ENCODE data around the gene ACBD4. TPM values are rescaled to one million over a fixed set of nuclear protein-coding genes. Genes with fewer than 3 reads are reported as not detected.

ACBD4 gene
- total RNA-seq, 1 experiment from 2014 or later, result 0.89 TPM

DNA sequence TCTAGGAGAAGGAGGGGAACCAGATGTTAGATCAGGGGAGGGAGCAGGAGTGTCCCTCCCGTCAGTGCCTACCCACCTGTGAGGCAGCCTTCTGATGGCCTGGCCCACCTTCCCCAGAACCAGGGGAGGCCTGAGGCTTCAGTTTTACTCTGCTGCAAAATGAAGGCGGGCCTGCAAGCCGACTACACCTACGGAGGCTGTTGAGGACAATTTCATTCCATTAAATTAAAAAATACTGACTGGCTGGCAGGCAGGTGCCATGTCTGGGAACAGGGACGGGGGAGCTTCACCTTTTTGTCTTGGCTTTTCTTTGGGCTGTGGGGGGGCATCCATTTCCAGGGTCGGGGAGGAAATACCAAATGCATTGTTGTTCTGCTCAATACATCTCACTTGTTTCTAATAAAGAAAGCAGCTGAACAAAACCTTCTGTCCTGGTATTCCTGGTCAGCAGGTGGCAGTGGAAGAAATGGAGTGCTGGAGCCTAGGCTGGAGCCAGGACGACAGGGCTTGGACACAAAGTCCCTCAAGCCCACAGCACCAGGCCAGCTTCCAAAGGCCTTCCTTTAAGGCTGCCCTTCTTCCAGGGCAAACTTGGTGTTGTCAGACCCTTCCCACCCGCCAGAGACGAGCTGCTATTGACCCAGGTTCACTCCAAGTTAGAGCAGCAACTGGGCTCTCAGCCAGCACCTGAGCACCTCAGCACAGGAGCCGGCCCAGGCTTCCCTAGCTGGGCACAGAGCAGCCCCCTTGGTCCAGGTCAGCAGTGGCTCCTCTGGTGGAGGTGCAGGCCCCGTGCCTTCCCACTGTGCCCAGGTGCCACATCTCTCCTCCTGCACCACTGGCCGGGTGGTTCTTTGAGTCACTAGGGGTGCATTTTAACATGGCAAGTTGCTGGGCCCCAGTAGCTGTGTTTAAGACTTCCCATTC, 26.6 kb upstream of the ACBD4 start:
- H3K27me3 ChIP-seq (replicated peaks), result no peaks in the 10 kb centered on the region
- peaks cover 74% of the 10 kb centered on the region for H3K36me3 ChIP-seq
- no peaks in the 10 kb centered on the region for H3K4me1 ChIP-seq (replicated peaks)
- no peaks in the 10 kb centered on the region for H3K9me3 ChIP-seq (replicated peaks)
- no peak overlapping the region for H3K4me3 ChIP-seq
- no peak overlapping the region for H3K27ac ChIP-seq
- no peak for DNase-seq (ENCODE audit: low read depth in 1 of 2, low spot score in 2 of 2)

GRCh38 chr17:45110676-45111611, 24.5 kb upstream of the ACBD4 start:
- Histone ChIP-seq H3K36me3 (peaks cover 56% of the 10 kb centered on the region), H3K4me3 (no peak overlapping the region), H3K27me3 (replicated peaks) (no peaks in the 10 kb centered on the region), H3K27ac (no peak overlapping the region), H3K9me3 (replicated peaks) (no peaks in the 10 kb centered on the region), H3K4me1 (replicated peaks) (no peaks in the 10 kb centered on the region)
- DNase-seq (ENCODE audit: low read depth in 1 of 2, low spot score in 2 of 2), result peak in 1 of 2 experiments; percentile 43

GRCh38 chr17:45111850-45112249, 23.6 kb upstream of the ACBD4 start:
- Histone ChIP-seq H3K36me3 (peaks cover 47% of the 10 kb centered on the region), H3K27me3 (replicated peaks) (no peaks in the 10 kb centered on the region), H3K9me3 (replicated peaks) (no peaks in the 10 kb centered on the region), H3K4me3 (no peak overlapping the region), H3K4me1 (replicated peaks) (no peaks in the 10 kb centered on the region), H3K27ac (no peak overlapping the region)
- DNase-seq (ENCODE audit: low read depth in 1 of 2, low spot score in 2 of 2), result no peak

DNA sequence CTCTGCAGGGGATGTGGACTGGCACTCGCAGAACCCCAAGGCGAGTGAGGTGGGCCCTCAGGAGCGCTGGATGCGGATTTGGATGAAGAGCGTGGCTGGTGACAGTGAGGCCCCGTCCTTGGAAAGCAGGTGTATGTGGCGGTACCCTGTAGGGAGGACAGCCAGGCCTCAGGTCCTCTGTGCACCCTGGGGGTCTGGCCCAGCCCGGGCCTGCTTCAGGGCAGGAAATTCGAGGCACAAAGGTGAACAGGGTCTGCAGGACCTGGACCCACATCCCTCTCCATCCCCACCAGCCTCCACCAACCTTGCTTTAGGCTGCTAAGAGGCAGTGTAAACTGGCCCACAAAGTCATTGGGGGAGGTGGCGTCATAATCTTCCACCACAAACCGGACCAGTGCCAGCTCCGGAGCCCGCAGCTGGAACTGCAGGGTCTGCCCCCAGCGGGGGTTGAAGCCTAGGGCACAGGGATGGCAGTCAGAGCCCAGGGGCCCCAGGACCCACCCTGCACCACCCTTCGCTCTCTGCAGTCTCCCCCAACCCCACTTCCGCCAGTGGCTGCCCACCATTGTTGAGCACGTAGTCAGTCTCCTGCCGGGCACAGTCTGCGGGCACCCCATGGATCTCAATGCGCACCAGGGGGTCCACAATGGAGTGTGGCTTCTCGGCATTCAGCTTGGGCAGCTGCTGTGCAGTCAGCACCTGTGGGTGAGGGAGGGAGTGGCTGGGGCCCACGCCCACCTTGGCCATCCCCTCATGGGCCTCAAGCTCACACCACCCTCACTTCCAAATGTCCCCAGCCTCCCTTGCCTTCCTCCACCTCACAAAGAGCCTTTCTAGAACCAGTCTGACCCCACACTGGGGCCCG, 22.7 kb upstream of the ACBD4 start:
- peak in 1 of 2 experiments; percentile 45 for DNase-seq (ENCODE audit: low read depth in 1 of 2, low spot score in 2 of 2)
- no peak overlapping the region for H3K27ac ChIP-seq

DNA sequence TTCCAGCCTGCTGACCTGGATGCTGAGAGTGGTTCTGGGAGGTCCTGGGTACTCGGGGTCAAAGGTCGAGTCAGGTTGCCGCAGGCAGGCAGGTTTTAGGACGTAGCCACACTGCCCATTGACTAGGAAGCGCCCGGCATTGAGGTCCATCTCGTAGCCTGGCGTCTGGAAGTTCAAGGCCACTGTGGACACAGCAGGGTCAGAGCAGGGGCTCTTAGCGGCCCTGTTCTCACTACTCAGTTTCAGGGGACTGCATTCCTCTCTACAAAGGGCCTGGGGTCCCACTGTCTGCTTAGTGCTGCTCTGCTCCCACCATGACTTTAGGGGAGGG, 22.1 kb upstream of the ACBD4 start:
- no peaks in the 10 kb centered on the region for H3K4me1 ChIP-seq (replicated peaks)
- peaks cover 41% of the 10 kb centered on the region for H3K36me3 ChIP-seq

More for the DNA sequence above, 22.7 kb upstream of the ACBD4 start:
- Histone ChIP-seq H3K27me3 (replicated peaks) (no peaks in the 10 kb centered on the region), H3K36me3 (peaks cover 41% of the 10 kb centered on the region), H3K4me3 (no peak overlapping the region), H3K4me1 (replicated peaks) (no peaks in the 10 kb centered on the region), H3K9me3 (replicated peaks) (no peaks in the 10 kb centered on the region)

DNA sequence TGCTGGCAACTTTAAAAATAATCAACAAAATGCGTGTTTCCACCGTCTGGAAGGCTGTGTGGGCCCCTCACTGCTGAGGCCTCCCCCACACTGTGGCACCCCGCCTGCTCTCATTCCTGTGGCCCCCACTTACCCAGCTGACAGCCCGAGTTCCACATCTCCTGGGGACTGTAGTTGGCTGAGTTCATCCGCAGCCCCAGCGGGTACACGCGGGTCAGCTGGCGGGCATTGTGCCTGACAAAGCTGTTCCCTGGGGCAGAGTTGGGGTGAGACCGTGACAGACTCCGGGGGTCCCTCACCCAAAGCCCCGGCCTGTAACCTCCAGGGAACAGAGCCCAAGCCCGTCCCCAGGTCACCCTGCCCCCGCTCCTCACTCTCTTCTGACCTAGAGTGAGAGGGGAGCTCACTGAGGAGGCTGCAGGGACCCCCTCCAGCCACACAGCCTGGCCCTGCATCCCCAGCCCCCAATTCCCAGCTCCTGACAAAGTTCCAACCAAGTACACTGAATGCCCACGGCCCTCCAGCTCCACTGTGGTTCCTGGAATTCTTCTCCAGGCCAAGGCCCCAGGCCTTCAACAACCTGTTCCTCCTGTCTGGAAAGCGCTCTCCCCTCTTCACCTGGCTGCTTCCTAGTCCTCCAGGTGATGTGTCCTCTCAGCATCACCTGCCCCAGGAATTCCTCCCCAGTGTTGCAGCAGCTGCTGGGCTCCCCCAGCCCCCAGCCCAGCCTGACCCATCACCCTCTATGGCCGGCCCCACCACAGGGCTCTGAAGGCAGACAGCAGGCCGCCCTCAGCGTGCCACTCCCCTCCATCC, 21.2 kb upstream of the ACBD4 start:
- H3K9me3 ChIP-seq (replicated peaks), result no peaks in the 10 kb centered on the region
- no peak overlapping the region for H3K27ac ChIP-seq
- H3K36me3 ChIP-seq, result peaks cover 39% of the 10 kb centered on the region
- H3K27me3 ChIP-seq (replicated peaks), result no peaks in the 10 kb centered on the region
- no peak overlapping the region for H3K4me3 ChIP-seq
- no peaks in the 10 kb centered on the region for H3K4me1 ChIP-seq (replicated peaks)
- peak in 1 of 2 experiments; percentile 46 for DNase-seq (ENCODE audit: low read depth in 1 of 2, low spot score in 2 of 2)

More for the DNA sequence above, 22.1 kb upstream of the ACBD4 start:
- Histone ChIP-seq H3K9me3 (replicated peaks) (no peaks in the 10 kb centered on the region), H3K27me3 (replicated peaks) (no peaks in the 10 kb centered on the region), H3K27ac (no peak overlapping the region), H3K4me3 (no peak overlapping the region)
- peak in 1 of 2 experiments; percentile 43 for DNase-seq (ENCODE audit: low read depth in 1 of 2, low spot score in 2 of 2)

DNA sequence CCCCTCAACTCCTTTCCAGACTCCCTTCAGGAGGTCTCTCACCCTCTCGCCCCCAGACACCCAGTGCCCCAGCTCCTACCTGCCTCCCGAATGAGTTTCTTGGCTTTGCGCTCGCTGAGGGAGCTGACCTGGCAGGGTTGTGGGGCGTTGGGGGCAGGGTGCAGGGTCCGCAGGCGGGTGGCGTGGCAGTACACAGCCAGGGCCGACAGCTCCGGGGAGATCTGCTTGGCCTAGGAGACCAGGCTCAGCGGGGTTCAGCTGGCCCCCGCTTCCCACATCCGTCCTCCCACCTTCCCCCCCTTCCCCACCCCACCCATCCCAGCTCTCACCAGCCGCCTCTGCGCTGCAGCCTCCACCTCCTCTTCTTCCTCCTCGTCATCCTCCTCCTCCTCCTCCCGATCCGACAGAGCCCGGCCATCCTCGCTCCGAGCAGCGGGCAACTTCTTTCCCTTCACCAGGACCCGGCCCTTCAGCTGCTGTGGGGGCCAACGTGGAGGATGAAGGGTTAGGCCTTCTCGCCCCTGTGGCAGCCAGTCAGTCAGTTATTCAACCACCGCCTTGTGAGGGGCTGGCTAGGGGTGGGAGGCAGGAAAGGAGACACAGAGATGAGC, 20.4 kb upstream of the ACBD4 start:
- no peak overlapping the region for H3K27ac ChIP-seq
- no peak for DNase-seq (ENCODE audit: low read depth in 1 of 2, low spot score in 2 of 2)
- H3K27me3 ChIP-seq (replicated peaks), result no peaks in the 10 kb centered on the region
- no peaks in the 10 kb centered on the region for H3K4me1 ChIP-seq (replicated peaks)
- H3K36me3 ChIP-seq, result peaks cover 36% of the 10 kb centered on the region
- H3K4me3 ChIP-seq, result no peak overlapping the region
- no peaks in the 10 kb centered on the region for H3K9me3 ChIP-seq (replicated peaks)

- no peaks in the 10 kb centered on the region for H3K27me3 ChIP-seq (replicated peaks)
- no peak for DNase-seq (ENCODE audit: low read depth in 1 of 2, low spot score in 2 of 2)
- H3K36me3 ChIP-seq, result peaks cover 37% of the 10 kb centered on the region
- no peak overlapping the region for H3K4me3 ChIP-seq
- H3K27ac ChIP-seq, result no peak overlapping the region
- no peaks in the 10 kb centered on the region for H3K9me3 ChIP-seq (replicated peaks)
- no peaks in the 10 kb centered on the region for H3K4me1 ChIP-seq (replicated peaks)
Measured at GRCh38 chr17:45115871-45116270, 19.6 kb upstream of the ACBD4 start.

DNA sequence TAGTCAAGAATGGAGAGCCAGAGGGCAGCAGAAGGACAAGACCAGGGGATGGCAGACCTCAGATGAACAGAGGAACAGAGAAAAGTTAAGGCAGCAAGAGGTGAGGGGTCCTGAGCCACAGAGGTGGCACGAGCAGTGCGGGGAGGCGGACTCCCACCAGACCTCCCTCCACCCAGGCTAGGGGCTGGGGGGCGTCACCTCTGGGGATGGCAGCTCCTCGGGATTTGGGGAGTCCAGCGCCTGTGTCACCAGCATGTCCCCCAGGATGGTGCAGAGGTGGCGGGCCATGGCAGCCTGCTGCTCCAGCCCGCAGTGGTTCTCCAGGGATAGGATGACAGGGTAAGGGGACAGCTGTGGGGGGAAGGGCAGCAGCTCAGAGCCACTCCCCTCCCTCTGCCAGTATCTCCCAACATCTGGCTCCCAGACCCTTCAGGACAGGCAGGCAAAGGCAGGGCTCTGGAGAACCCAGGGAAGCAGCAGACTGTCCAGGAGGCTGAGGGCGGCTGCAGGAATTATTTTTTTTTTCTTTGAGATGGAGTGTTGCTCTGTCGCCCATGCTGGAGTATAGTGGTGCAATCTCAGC, 19.0 kb upstream of the ACBD4 start:
- no peaks in the 10 kb centered on the region for H3K27me3 ChIP-seq (replicated peaks)
- no peak overlapping the region for H3K4me3 ChIP-seq
- no peak for DNase-seq (ENCODE audit: low read depth in 1 of 2, low spot score in 2 of 2)
- no peaks in the 10 kb centered on the region for H3K4me1 ChIP-seq (replicated peaks)
- peaks cover 37% of the 10 kb centered on the region for H3K36me3 ChIP-seq
- no peak overlapping the region for H3K27ac ChIP-seq
- no peaks in the 10 kb centered on the region for H3K9me3 ChIP-seq (replicated peaks)

DNA sequence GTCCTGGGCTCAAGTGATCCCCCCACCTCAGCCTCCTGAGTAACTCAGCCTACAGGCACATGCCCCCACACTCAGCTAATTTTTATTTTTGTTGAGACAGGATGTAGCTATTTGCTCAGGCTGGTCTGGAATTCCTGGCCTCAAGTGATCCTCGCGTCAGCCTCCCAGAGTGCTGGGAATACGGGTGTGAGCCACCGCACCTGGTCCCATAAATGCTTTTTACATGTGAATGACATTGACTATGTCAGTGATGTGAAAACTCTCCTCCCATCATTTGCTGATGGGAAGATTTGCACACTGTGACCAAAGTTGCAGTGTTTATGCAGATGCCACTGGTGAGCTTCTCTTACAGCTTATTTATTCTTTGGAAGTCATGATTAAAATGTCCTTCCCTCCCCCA, 18.2 kb upstream of the ACBD4 start:
- no peak overlapping the region for H3K4me3 ChIP-seq
- no peaks in the 10 kb centered on the region for H3K9me3 ChIP-seq (replicated peaks)
- no peak for DNase-seq (ENCODE audit: low read depth in 1 of 2, low spot score in 2 of 2)
- peaks cover 33% of the 10 kb centered on the region for H3K36me3 ChIP-seq
- no peak overlapping the region for H3K27ac ChIP-seq
- H3K27me3 ChIP-seq (replicated peaks), result no peaks in the 10 kb centered on the region
- peaks cover 3% of the 10 kb centered on the region for H3K4me1 ChIP-seq (replicated peaks)

GRCh38 chr17:45117848-45118646, 17.4 kb upstream of the ACBD4 start:
- H3K27me3 ChIP-seq (replicated peaks), result no peaks in the 10 kb centered on the region
- H3K4me3 ChIP-seq, result no peak overlapping the region
- peaks cover 29% of the 10 kb centered on the region for H3K36me3 ChIP-seq

More at GRCh38 chr17:45117848-45118646, 17.4 kb upstream of the ACBD4 start:
- Histone ChIP-seq H3K4me1 (replicated peaks) (peaks cover 10% of the 10 kb centered on the region), H3K27ac (no peak overlapping the region), H3K9me3 (replicated peaks) (no peaks in the 10 kb centered on the region)
- peak in 1 of 2 experiments; percentile 45 for DNase-seq (ENCODE audit: low read depth in 1 of 2, low spot score in 2 of 2)

All from SJSA1 (cell line).